Adrenal gland (tissue), 12 donors: ENCODE results near the gene KRTAP16-1. TPM values are rescaled to one million over a fixed set of nuclear protein-coding genes. Genes with fewer than 3 reads are reported as not detected.
"Not testable (repeated sequence)": the region's sequence is repeated elsewhere in the genome, so short reads cannot be mapped to it uniquely, and the experiment has no call there.

ENCODE experiments used
- DNase-seq, 7 donors: peaks; one replicate each; pipeline ENCODE4 v3.0.0-alpha.2; 2019 to 2020
- H3K27ac ChIP-seq, 5 donors: fragments of 200-600 bp; sonication (generic) in 4 of 5; 1 replicate in 3 of 5; 2 replicates in 2 of 5; pipeline versions ENCODE4 v1.5.1 to v1.8.0; 2016 to 2020; ENCODE audit warnings: mild to moderate bottlenecking in 1 of 5
- H3K27me3 ChIP-seq: fragments of 200-600 bp; 2 replicates; pipeline ENCODE4 v1.8.0; 2021
- H3K36me3 ChIP-seq, 2 donors: fragments of 200-600 bp; replicated peaks in 1 of 2; 1 replicate in 1 of 2; 2 replicates in 1 of 2; pipeline versions ENCODE4 v1.5.1 to v1.8.0; 2018 to 2022
- H3K4me1 ChIP-seq, 2 donors: fragments of 200-600 bp; replicated peaks in 1 of 2; 1 replicate in 1 of 2; 2 replicates in 1 of 2; pipeline versions ENCODE4 v1.5.1 to v1.8.0; 2018 to 2021
- H3K4me3 ChIP-seq, 4 donors: fragments of 200-600 bp; sonication (generic) in 3 of 4; one replicate each; pipeline ENCODE4 v1.5.1; 2016 to 2018
- H3K9me3 ChIP-seq, 3 donors: fragments of 200-600 bp; sonication (generic) in 1 of 3; replicated peaks in 1 of 3; 1 replicate in 2 of 3; 2 replicates in 1 of 3; pipeline versions ENCODE4 v1.5.1 to v1.8.0; 2016 to 2021
- CTCF ChIP-seq, 6 experiments: fragments of 450-650 bp in 4 of 6; fragments of 200-600 bp in 2 of 6; sonication (generic) in 1 of 6; IDR thresholded peaks; 1 replicate in 5 of 6; 2 replicates in 1 of 6; pipeline versions ENCODE4 v1.5.1 to v1.8.0; 2016 to 2021; ENCODE audit warnings: antibody characterized with exemption in 6 of 6, mild to moderate bottlenecking in 2 of 6, moderate library complexity in 1 of 6
- POLR2A ChIP-seq, 2 donors: fragments of 450-650 bp; IDR thresholded peaks; one replicate each; pipeline ENCODE4 v1.6.1; 2017; ENCODE audit warnings: antibody characterized with exemption in 2 of 2, mild to moderate bottlenecking in 2 of 2, moderate library complexity in 1 of 2
- WGBS, 4 donors: extraction: QIAGEN DNeasy Blood & Tissue Kit in 2 of 4; methylation state at CpG; one replicate each; pipeline versions ENCODE4 v1.1.5 to v1.1.7; 2013 to 2017; 5-methylcytosine and 5-hydroxymethylcytosine counted together
- intact Hi-C, 2 donors: fragments of 100-400 bp; cut with DNase I; formaldehyde crosslinking; loops; one replicate each; pipeline versions ENCODE4 v1.14.1 to v1.15.0; 2022 to 2023
- polyA plus RNA-seq, 3 donors: library from polyadenylated mRNA; stranded (reverse); fragments of 200-250 nt in 2 of 3; fragments of 350-450 nt in 1 of 3; fragmentation: Illumina TruSeq in 1 of 3; extraction: RNeasy Lipid Tissue Mini Kit (QIAGEN cat#74804) in 1 of 3; gene quantifications; one replicate each; pipeline ENCODE4 v1.2.3, GENCODE V29; 2013 to 2014
- total RNA-seq, 9 donors: library from RNA; depleted of rRNA in 4 of 9; stranded (reverse); fragments of >200 nt in 4 of 9; fragments of 120-200 nt in 1 of 9; fragmentation: NEBNext Ultra II Directional in 1 of 9; extraction: Animal tissue kit (Norgen Biotek cat#: 25700) in 1 of 9; gene quantifications; one replicate each; pipeline versions ENCODE4 v1.1.0 to v1.2.4, GENCODE V29; 2013 to 2023
- donor health status: healthy with polysubstance abuse.
- donor health status: Bipolar disorder and iron deficiency.
- donor health status: DM: yes; HTN: yes; CAD: no.
- donor health status: DM: no; HTN: no; CAD: no.
- donor health status: DM: no; HTN: no; CAD: no.
- donor health status: DM: yes; HTN: yes; CAD: no.

KRTAP16-1 gene
- total and polyA plus RNA-seq, 12 donors, result not detected

GRCh38 chr17:41347869-41348760, 39.0 kb upstream of the KRTAP16-1 start:
- Histone ChIP-seq H3K9me3 (no peaks in the 10 kb centered on the region), H3K27me3 (no peaks in the 10 kb centered on the region), H3K27ac (no peak overlapping the region), H3K36me3 (no peaks in the 10 kb centered on the region), H3K4me3 (no peak overlapping the region), H3K4me1 (no peaks in the 10 kb centered on the region)
- 71 to 89% (median 84%) methylated on average over 3 to 7 of the region's 7 CpGs for WGBS, 4 donors
- DNase-seq, result no peak
- TF ChIP-seq CTCF (IDR thresholded peaks at IDR 0.05) (no peak), POLR2A (IDR thresholded peaks at IDR 0.05) (no peak)
- intact Hi-C loops, result no loop called here

- H3K4me3 ChIP-seq, H3K27ac ChIP-seq, H3K4me1 ChIP-seq, H3K27me3 ChIP-seq, H3K9me3 ChIP-seq, DNase-seq, intact Hi-C loops, H3K36me3 ChIP-seq: not testable (repeated sequence)
- WGBS, 4 donors, result 92 to 97% (median 94%) methylated on average over 15 to 16 of the region's 16 CpGs
Measured at GRCh38 chr17:41346421-41346820, 37.3 kb upstream of the KRTAP16-1 start.

GRCh38 chr17:41345992-41346391, 36.9 kb upstream of the KRTAP16-1 start:
- intact Hi-C loops, result no loop called here
- no peaks in the 10 kb centered on the region for H3K36me3 ChIP-seq
- no peak overlapping the region for H3K27ac ChIP-seq
- no peaks in the 10 kb centered on the region for H3K27me3 ChIP-seq
- no peak for TF ChIP-seq POLR2A (IDR thresholded peaks at IDR 0.05)
- no peak for TF ChIP-seq CTCF (IDR thresholded peaks at IDR 0.05)
- no peak overlapping the region for H3K4me3 ChIP-seq
- H3K9me3 ChIP-seq, result no peaks in the 10 kb centered on the region
- WGBS, 4 donors, result 83 to 93% (median 91%) methylated on average over 3 of the region's 3 CpGs
- DNase-seq, result no peak
- no peaks in the 10 kb centered on the region for H3K4me1 ChIP-seq

GRCh38 chr17:41343029-41343428, 33.9 kb upstream of the KRTAP16-1 start:
- DNase-seq, result no peak
- H3K27me3 ChIP-seq, result no peaks in the 10 kb centered on the region
- no peak overlapping the region for H3K27ac ChIP-seq
- WGBS, 4 donors, result 39 to 54% (median 47%) methylated on average over 3 of the region's 3 CpGs
- no peak overlapping the region for H3K4me3 ChIP-seq
- no peaks in the 10 kb centered on the region for H3K4me1 ChIP-seq
- no peak for TF ChIP-seq POLR2A (IDR thresholded peaks at IDR 0.05)
- no peak for TF ChIP-seq CTCF (IDR thresholded peaks at IDR 0.05)
- no peaks in the 10 kb centered on the region for H3K9me3 ChIP-seq
- intact Hi-C loops, result no loop called here
- no peaks in the 10 kb centered on the region for H3K36me3 ChIP-seq
